Loucy (cell line): ENCODE data around the gene CELF3.
"Not testable (repeated sequence)": the region's sequence is repeated elsewhere in the genome, so short reads cannot be mapped to it uniquely, and the experiment has no call there.

Experiments used
- H2AFZ ChIP-seq: fragments of 200-600 bp; sonication (generic); 2 replicates; pipeline ENCODE4 v1.6.0; 2016; ENCODE audit warnings: antibody characterized with exemption, mild to moderate bottlenecking, low read length, moderate library complexity
- H3F3A ChIP-seq: fragments of 200-600 bp; 2 replicates; pipeline ENCODE4 v1.6.0; 2016; ENCODE audit warnings: antibody characterized with exemption, low read depth, mild to moderate bottlenecking
- H3K27me3 ChIP-seq: fragments of 200-600 bp; sonication (generic); 2 replicates; pipeline ENCODE4 v1.6.1; 2014; ENCODE audit warnings: low read length, mild to moderate bottlenecking; ENCODE audit not compliant: insufficient read depth, poor library complexity, severe bottlenecking
- H3K36me3 ChIP-seq: fragments of 200-600 bp; sonication (generic); 2 replicates; pipeline ENCODE4 v1.6.1; 2016; ENCODE audit warnings: low read length; ENCODE audit not compliant: insufficient read depth
- H3K4me1 ChIP-seq: fragments of 200-600 bp; sonication (generic); 2 replicates; pipeline ENCODE4 v1.5.1; 2014; ENCODE audit warnings: low read length, mild to moderate bottlenecking; ENCODE audit not compliant: insufficient read depth, poor library complexity, severe bottlenecking
- H3K4me2 ChIP-seq: fragments of 200-600 bp; sonication (generic); 2 replicates; pipeline ENCODE4 v1.6.0; 2014; ENCODE audit warnings: antibody characterized with exemption, low read length, low read depth, mild to moderate bottlenecking; ENCODE audit not compliant: poor library complexity, severe bottlenecking
- H3K4me3 ChIP-seq: fragments of 200-600 bp; sonication (generic); 2 replicates; pipeline ENCODE4 v1.5.1; 2014; ENCODE audit warnings: low read length, mild to moderate bottlenecking, mixed read lengths; ENCODE audit not compliant: poor library complexity, severe bottlenecking
- H3K79me2 ChIP-seq: fragments of 200-600 bp; sonication (generic); 2 replicates; pipeline ENCODE4 v1.6.1; 2014; ENCODE audit warnings: low read length; ENCODE audit not compliant: insufficient read depth
- H3K9ac ChIP-seq: fragments of 200-600 bp; sonication (generic); 2 replicates; pipeline ENCODE4 v1.6.0; 2014; ENCODE audit warnings: mild to moderate bottlenecking, low read depth, low read length, moderate library complexity; ENCODE audit not compliant: poor library complexity, severe bottlenecking
- H3K9me2 ChIP-seq: fragments of 200-600 bp; sonication (generic); replicated peaks from 2 replicates; pipeline ENCODE4 v1.6.1; 2016; ENCODE audit warnings: low read depth, low read length, mixed read lengths
- H3K9me3 ChIP-seq: fragments of 200-600 bp; sonication (generic); 2 replicates; pipeline ENCODE4 v1.6.1; 2014; ENCODE audit warnings: mild to moderate bottlenecking, antibody characterized with exemption, low read length, low read depth; ENCODE audit not compliant: insufficient read depth
- H4K20me1 ChIP-seq: fragments of 200-600 bp; sonication (generic); 2 replicates; pipeline ENCODE4 v1.6.0; 2014; ENCODE audit warnings: antibody characterized with exemption, low read length, mild to moderate bottlenecking; ENCODE audit not compliant: insufficient read depth, poor library complexity, severe bottlenecking
- CTCF ChIP-seq: fragments of 200-600 bp; sonication (generic); conservative IDR thresholded peaks from 2 replicates; pipeline ENCODE4 v1.5.1; 2014; ENCODE audit warnings: mild to moderate bottlenecking, antibody characterized with exemption, low read length
- EZH2phosphoT487 ChIP-seq: fragments of 200-600 bp; IDR thresholded peaks from 2 replicates; pipeline ENCODE4 v1.6.1; 2018; ENCODE audit warnings: antibody characterized with exemption, mild to moderate bottlenecking, moderate library complexity, borderline replicate concordance

CELF3 gene

GRCh38 chr1:151684128-151684527 is 32.5 kb downstream of the CELF3 start:
- Histone ChIP-seq H3K4me1 (no peaks in the 10 kb centered on the region), H3K9ac (no peak overlapping the region), H3K36me3 (peaks cover 30% of the 10 kb centered on the region; the same call in 1 of the 2 replicates), H3K4me2 (no peak overlapping the region), H3K4me3 (no peak overlapping the region), H3F3A (no peaks in the 10 kb centered on the region), H3K9me3 (no peaks in the 10 kb centered on the region), H4K20me1 (no peaks in the 10 kb centered on the region), H3K79me2 (no peaks in the 10 kb centered on the region), H3K9me2 (no peaks in the 10 kb centered on the region), H3K27me3 (no peaks in the 10 kb centered on the region), H2AFZ (no peak overlapping the region)
- TF ChIP-seq CTCF (no peak), EZH2phosphoT487 (no peak)

GRCh38 chr1:151682901-151683300 is 33.7 kb downstream of the CELF3 start:
- not testable (repeated sequence) for H3K4me3 ChIP-seq, H3K9ac ChIP-seq, H3K4me1 ChIP-seq, H4K20me1 ChIP-seq, H3K79me2 ChIP-seq, H3K9me3 ChIP-seq, H3K27me3 ChIP-seq, H3K9me2 ChIP-seq, H3K4me2 ChIP-seq, H3F3A ChIP-seq, H2AFZ ChIP-seq
- peaks cover 39% of the 10 kb centered on the region; the same call in 1 of the 2 replicates for H3K36me3 ChIP-seq

- H3K9me3 ChIP-seq, result no peaks in the 10 kb centered on the region
- TF ChIP-seq CTCF (no peak), EZH2phosphoT487 (no peak)
- no peaks in the 10 kb centered on the region for H3K27me3 ChIP-seq
- no peak overlapping the region for H3K9ac ChIP-seq
- H3K4me3 ChIP-seq, result no peak overlapping the region
- H4K20me1 ChIP-seq, result no peaks in the 10 kb centered on the region
- H3K79me2 ChIP-seq, result no peaks in the 10 kb centered on the region
- no peaks in the 10 kb centered on the region for H3F3A ChIP-seq
- H3K4me2 ChIP-seq, result no peak overlapping the region
- no peaks in the 10 kb centered on the region for H3K9me2 ChIP-seq
- peaks cover 39% of the 10 kb centered on the region; the same call in 1 of the 2 replicates for H3K36me3 ChIP-seq
- no peak overlapping the region for H2AFZ ChIP-seq
- no peaks in the 10 kb centered on the region for H3K4me1 ChIP-seq
Observed at GRCh38 chr1:151681923-151682322, 34.7 kb downstream of the CELF3 start.

DNA sequence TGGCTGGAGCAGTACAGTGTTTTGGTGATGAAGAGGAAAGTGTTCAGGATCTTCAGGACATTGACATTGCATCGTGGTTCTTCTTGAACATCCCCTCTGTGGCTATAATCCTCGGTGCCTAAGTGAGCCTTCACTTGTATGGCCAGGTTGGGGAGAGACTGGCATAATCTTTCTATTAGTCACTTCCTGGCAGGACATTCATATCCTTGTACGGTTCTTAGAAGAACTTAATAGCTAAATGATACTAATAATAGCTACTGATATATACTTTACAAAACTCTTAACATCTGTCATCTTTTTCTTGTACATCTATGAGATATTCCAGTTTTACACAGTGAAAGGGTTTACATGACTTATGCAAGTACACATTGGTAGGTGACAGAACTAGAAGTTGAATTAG is 35.8 kb downstream of the CELF3 start:
- no peak overlapping the region for H2AFZ ChIP-seq
- H3K4me2 ChIP-seq, result no peak overlapping the region
- no peaks in the 10 kb centered on the region for H4K20me1 ChIP-seq
- no peaks in the 10 kb centered on the region for H3K9me2 ChIP-seq
- no peaks in the 10 kb centered on the region for H3K79me2 ChIP-seq
- no peak overlapping the region for H3K4me3 ChIP-seq
- peaks cover 28% of the 10 kb centered on the region; the same call in 1 of the 2 replicates for H3K36me3 ChIP-seq
- H3K4me1 ChIP-seq, result no peaks in the 10 kb centered on the region
- H3K9me3 ChIP-seq, result no peaks in the 10 kb centered on the region
- TF ChIP-seq EZH2phosphoT487, result no peak
- TF ChIP-seq CTCF, result no peak
- H3K9ac ChIP-seq, result no peak overlapping the region
- H3K27me3 ChIP-seq, result no peaks in the 10 kb centered on the region
- H3F3A ChIP-seq, result no peaks in the 10 kb centered on the region
